ENCODE data around the gene WNT3A.

GRCh38 chr1:228039006-228039903 is 32.5 kb downstream of the WNT3A start:
- TF ChIP-seq EZH2phosphoT487 (IDR thresholded peaks at IDR 0.05; ENCODE audit: low read length), result no peak
- no peak for TF ChIP-seq CTCF (IDR thresholded peaks at IDR 0.05; ENCODE audit: low read length)

Measured in MM.1S (cell line).